GM21576 (cell line): Measurements from ENCODE around the gene B3GNT9.
A peak's percentile ranks its signal among the peaks of the same experiment; 100 is the strongest.

Source experiments
- ATAC-seq: cut with Tn5 transposase; IDR thresholded peaks from one replicate; pipeline ENCODE4 v1.9.1; 2021; ENCODE audit warnings: mild to moderate bottlenecking, moderate library complexity; ENCODE audit not compliant: unreplicated experiment

B3GNT9 gene

GRCh38 chr16:67150833-67151396, at the start of gene B3GNT9:
Gene B3GNT9, minus strand, starts transcription at chr16:67150998. Its CDS starts 513 bp downstream, at chr16:67150485.
- no peak for ATAC-seq

- ATAC-seq, result no peak
Measured at GRCh38 chr16:67200491-67200890, 49.7 kb upstream of the B3GNT9 start.

GRCh38 chr16:67199808-67200198, 49.0 kb upstream of the B3GNT9 start:
- ATAC-seq, result no peak

- ATAC-seq, result no peak
Measured at GRCh38 chr16:67199011-67199807, 48.4 kb upstream of the B3GNT9 start, which contains the start of gene ELMO3. Gene ELMO3, plus strand, starts transcription at chr16:67199131. Its CDS starts 196 bp downstream, at chr16:67199327.

GRCh38 chr16:67198238-67198734, 47.5 kb upstream of the B3GNT9 start:
- ATAC-seq, result no peak

GRCh38 chr16:67197704-67198103, 46.9 kb upstream of the B3GNT9 start:
- ATAC-seq, result no peak

GRCh38 chr16:67196881-67197280, 46.1 kb upstream of the B3GNT9 start:
- ATAC-seq, result no peak

GRCh38 chr16:67195676-67196075, 44.9 kb upstream of the B3GNT9 start:
- no peak for ATAC-seq

GRCh38 chr16:67194260-67194659, 43.5 kb upstream of the B3GNT9 start:
- ATAC-seq, result no peak

- no peak for ATAC-seq
Measured at GRCh38 chr16:67193536-67193935, 42.7 kb upstream of the B3GNT9 start.

- ATAC-seq, result peak; percentile 5
Measured at GRCh38 chr16:67192781-67193361, 42.1 kb upstream of the B3GNT9 start.

- ATAC-seq, result peak; percentile 78
Measured at GRCh38 chr16:67191995-67192681, 41.3 kb upstream of the B3GNT9 start, which contains the start of gene E2F4. Gene E2F4, plus strand, starts transcription at chr16:67192155. Its CDS starts 73 bp downstream, at chr16:67192228.

- no peak for ATAC-seq
Measured at GRCh38 chr16:67191411-67191994, 40.7 kb upstream of the B3GNT9 start.

- ATAC-seq, result no peak
Measured at GRCh38 chr16:67190448-67191399, 39.9 kb upstream of the B3GNT9 start.

GRCh38 chr16:67190041-67190440, 39.2 kb upstream of the B3GNT9 start, which contains the start of gene EXOC3L1:
Gene EXOC3L1, minus strand, starts transcription at chr16:67190136. Its CDS starts 460 bp downstream, at chr16:67189676.
- ATAC-seq, result no peak

- ATAC-seq, result no peak
Measured at GRCh38 chr16:67188798-67189197, 38.0 kb upstream of the B3GNT9 start.

- ATAC-seq, result no peak
Measured at GRCh38 chr16:67188323-67188722, 37.5 kb upstream of the B3GNT9 start.

GRCh38 chr16:67187175-67187890, 36.5 kb upstream of the B3GNT9 start:
- no peak for ATAC-seq

GRCh38 chr16:67186550-67186950, 35.8 kb upstream of the B3GNT9 start:
- ATAC-seq, result no peak
